Measurements from ENCODE around the gene STX4.
A peak's percentile ranks its signal among the peaks of the same experiment; 100 is the strongest.

Gene STX4

GRCh38 chr16:31022544-31023251 is 10.7 kb upstream of the STX4 start:
- no peak for DNase-seq

GRCh38 chr16:31023252-31023602 is 10.1 kb upstream of the STX4 start:
- DNase-seq = no peak

- no peak for DNase-seq
These were observed 9.6 kb upstream of the STX4 start for GRCh38 chr16:31023627-31024226.

- DNase-seq = no peak
These were observed 8.0 kb upstream of the STX4 start for GRCh38 chr16:31025339-31025738.

GRCh38 chr16:31029272-31029671 is 4.1 kb upstream of the STX4 start:
- no peak for DNase-seq

- DNase-seq = no peak
These were observed 2.1 kb upstream of the STX4 start for GRCh38 chr16:31031276-31031675.

- peak; percentile 53 to 74 for DNase-seq
These were observed 543 bp downstream of the STX4 start for GRCh38 chr16:31033709-31034492.

- DNase-seq = no peak
These were observed 3.3 kb downstream of the STX4 start for GRCh38 chr16:31036691-31037090.

- DNase-seq = no peak
These were observed 5.6 kb downstream of the STX4 start for GRCh38 chr16:31038993-31039392.

GRCh38 chr16:31042866-31043265 is 9.5 kb downstream of the STX4 start:
- DNase-seq = no peak

- DNase-seq = no peak
These were observed 10.0 kb downstream of the STX4 start for GRCh38 chr16:31043352-31043751.

- no peak for DNase-seq
These were observed 10.6 kb downstream of the STX4 start for GRCh38 chr16:31043898-31044481.

GRCh38 chr16:31050280-31051030 is 17.1 kb downstream of the STX4 start:
- DNase-seq = peak; percentile 6 to 12

GRCh38 chr16:31052114-31052513 is 18.8 kb downstream of the STX4 start:
- DNase-seq = no peak

GRCh38 chr16:31055613-31056012 is 22.3 kb downstream of the STX4 start:
- no peak for DNase-seq

- no peak for DNase-seq
These were observed 27.9 kb downstream of the STX4 start for GRCh38 chr16:31061126-31061812.

- DNase-seq = no peak
These were observed 28.6 kb downstream of the STX4 start for GRCh38 chr16:31061813-31062440.

GRCh38 chr16:31063495-31063842 is 30.1 kb downstream of the STX4 start:
- no peak for DNase-seq

- DNase-seq = no peak
These were observed 30.7 kb downstream of the STX4 start for GRCh38 chr16:31063843-31064611.

GRCh38 chr16:31064882-31065461 is 31.6 kb downstream of the STX4 start:
- peak; percentile 99 to 100 for DNase-seq

- DNase-seq = no peak
These were observed 34.0 kb downstream of the STX4 start for GRCh38 chr16:31067342-31067741.
